HG02759 (cell line): Measurements from ENCODE around the gene ENTPD1.
"Not testable (repeated sequence)": the region's sequence is repeated elsewhere in the genome, so short reads cannot be mapped to it uniquely, and the experiment has no call there.

Source experiments
- ATAC-seq: cut with Tn5 transposase; IDR thresholded peaks from one replicate; pipeline ENCODE4 v1.9.1; 2021; ENCODE audit warnings: mild to moderate bottlenecking, moderate library complexity; ENCODE audit not compliant: unreplicated experiment

The ENTPD1 gene

GRCh38 chr10:95907456-95908253, 151.7 kb downstream of the ENTPD1 start, which contains the start of gene CC2D2B:
TSS of gene CC2D2B (plus strand) at chr10:95907975. CDS start at chr10:95911324, 3,349 bp downstream.
- ATAC-seq = peak; percentile 93

GRCh38 chr10:95908450-95908849, 152.5 kb downstream of the ENTPD1 start:
- no peak for ATAC-seq

- ATAC-seq = no peak
Observed at GRCh38 chr10:95909561-95909960, 153.6 kb downstream of the ENTPD1 start.

GRCh38 chr10:95916039-95916438, 160.1 kb downstream of the ENTPD1 start:
- ATAC-seq = not testable (repeated sequence)
